ENCODE measurements around the gene ZBTB7C.

ZBTB7C gene

DNA sequence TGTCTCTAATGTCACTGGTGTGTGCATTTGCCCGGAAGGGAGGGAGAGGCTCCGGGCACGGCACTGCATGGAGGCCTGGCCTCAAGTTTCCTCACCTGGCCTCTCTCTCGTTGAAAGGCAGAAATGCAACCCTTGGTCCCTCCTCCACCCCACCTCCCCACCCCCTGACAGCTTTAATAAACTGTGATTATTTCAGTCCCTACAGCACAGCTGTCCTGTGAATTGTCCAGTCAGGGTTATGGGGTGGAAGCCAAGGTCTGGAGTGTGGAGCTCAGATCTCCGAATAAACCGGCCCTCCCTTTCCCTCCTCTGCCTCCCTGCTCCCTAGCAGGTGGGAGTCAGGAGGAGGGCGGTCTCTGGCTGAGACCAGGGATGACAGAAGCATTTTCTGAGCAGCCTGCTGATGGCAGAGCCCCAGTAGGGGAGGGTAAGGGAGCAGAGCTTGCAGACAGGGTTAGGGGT is 279.5 kb downstream of the ZBTB7C start:
- TF ChIP-seq, protein P1, sequence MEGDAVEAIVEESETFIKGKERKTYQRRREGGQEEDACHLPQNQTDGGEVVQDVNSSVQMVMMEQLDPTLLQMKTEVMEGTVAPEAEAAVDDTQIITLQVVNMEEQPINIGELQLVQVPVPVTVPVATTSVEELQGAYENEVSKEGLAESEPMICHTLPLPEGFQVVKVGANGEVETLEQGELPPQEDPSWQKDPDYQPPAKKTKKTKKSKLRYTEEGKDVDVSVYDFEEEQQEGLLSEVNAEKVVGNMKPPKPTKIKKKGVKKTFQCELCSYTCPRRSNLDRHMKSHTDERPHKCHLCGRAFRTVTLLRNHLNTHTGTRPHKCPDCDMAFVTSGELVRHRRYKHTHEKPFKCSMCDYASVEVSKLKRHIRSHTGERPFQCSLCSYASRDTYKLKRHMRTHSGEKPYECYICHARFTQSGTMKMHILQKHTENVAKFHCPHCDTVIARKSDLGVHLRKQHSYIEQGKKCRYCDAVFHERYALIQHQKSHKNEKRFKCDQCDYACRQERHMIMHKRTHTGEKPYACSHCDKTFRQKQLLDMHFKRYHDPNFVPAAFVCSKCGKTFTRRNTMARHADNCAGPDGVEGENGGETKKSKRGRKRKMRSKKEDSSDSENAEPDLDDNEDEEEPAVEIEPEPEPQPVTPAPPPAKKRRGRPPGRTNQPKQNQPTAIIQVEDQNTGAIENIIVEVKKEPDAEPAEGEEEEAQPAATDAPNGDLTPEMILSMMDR (IDR thresholded peaks at IDR 0.05; ENCODE audit: low read depth, low read length, missing control alignments) = no peak
- no peak overlapping the region for H3K4me3 ChIP-seq (replicated peaks; ENCODE audit: low read depth, low read length)
- DNase-seq (ENCODE audit: extremely low read depth, low read depth) = no peak

DNA sequence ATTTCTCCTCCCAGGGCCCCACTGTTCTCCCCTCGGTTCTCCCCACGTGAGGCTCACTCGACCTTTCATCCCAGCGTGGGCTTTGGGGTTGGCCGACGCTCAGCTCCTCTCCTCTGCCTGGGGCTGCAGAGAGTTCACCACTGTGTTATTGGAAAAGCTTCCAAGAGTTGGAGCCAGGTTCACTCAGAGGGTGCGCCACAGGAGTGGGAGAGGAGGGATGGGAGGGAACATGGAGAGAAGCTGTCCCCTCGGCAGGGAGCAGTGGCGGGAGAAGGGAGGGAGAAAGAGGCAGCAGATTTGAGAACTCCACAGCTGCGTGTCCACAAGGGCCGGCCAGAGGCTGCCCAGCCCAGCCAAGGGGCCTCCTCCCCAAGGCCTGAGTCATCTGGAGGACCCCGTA is 281.6 kb downstream of the ZBTB7C start:
- no peak overlapping the region for H3K4me3 ChIP-seq (replicated peaks; ENCODE audit: low read depth, low read length)
- TF ChIP-seq, protein P1 (IDR thresholded peaks at IDR 0.05; ENCODE audit: low read depth, low read length, missing control alignments) = no peak
- no peak for DNase-seq (ENCODE audit: extremely low read depth, low read depth)

DNA sequence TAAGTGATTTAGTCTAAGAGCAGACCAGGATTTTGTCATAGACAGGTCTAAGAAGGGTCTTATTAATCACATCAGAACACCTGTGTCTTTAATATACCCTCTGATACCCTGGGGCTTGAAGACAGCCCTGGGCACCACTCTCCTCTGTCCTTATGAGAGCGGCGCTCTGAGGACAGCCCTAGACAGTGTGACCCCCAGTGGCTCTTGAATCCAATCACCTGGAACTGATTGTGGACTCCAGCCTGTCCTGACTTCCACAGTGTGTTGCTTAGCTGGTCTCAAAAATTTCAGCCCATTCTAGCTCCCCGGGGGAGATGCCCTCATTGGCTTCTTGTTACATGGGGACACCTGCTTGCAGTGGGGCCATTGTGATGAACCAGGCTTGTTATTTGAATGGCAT is 282.9 kb downstream of the ZBTB7C start:
- H3K4me3 ChIP-seq (replicated peaks; ENCODE audit: low read depth, low read length) = no peak overlapping the region
- TF ChIP-seq, protein P1 (IDR thresholded peaks at IDR 0.05; ENCODE audit: low read depth, low read length, missing control alignments) = no peak
- no peak for DNase-seq (ENCODE audit: extremely low read depth, low read depth)

DNA sequence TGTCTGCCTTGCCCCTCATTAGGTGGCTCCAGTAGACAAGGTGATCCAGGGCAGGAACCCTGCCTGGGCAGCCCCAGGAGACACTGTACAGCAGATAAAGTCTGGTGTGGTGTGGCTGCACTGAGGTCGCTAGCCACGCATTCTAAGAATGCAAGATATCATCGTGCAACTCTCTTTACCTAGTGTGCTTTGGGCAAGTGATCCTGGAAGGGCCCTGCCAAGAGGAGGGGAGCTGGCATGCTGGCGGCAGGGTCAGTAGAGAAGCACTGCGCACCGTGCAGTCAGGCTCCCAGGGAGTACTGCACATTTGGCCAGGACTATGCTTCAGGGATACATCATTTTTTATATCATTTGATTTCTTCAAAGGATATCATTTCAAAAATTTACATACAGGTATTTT is 283.5 kb downstream of the ZBTB7C start:
- TF ChIP-seq, protein P1 (IDR thresholded peaks at IDR 0.05; ENCODE audit: low read depth, low read length, missing control alignments) = no peak
- DNase-seq (ENCODE audit: extremely low read depth, low read depth) = no peak
- no peak overlapping the region for H3K4me3 ChIP-seq (replicated peaks; ENCODE audit: low read depth, low read length)

DNA sequence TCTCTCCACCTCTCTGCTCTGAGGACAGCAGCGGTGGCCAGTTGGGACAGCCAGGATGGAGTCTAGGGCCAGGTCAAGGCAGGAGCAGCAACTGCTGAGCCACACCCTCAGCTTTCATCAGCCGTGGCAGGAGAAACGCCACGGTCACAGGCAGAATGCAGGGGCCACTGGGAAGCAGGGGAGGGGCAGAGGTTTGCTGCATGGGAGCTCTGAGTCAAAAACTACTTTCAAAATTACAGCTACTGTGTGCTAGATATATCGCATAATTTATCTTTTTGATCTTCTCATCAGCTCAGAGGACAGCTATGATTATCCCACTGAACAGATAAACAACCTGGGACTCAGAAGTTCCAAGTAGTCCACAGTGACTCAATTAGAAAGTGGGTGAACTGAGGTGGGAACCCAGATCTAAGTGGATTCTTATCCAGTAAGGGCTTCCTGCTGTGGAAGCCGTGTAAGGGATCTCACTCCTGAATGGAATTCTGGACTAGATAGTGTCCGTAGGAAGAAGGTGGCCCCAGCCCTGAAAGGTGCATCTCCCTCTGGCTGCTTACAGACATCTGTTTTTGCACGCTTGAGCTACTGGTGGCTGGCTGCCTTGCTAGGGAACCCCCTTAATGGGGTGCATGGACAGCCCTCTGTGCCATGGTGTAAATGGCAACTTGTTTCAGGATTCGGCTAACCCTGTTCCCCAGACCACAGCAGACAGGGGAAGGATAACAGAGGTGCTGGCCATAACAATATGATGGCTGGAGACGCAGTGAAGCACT is 284.1 kb downstream of the ZBTB7C start:
- no peak overlapping the region for H3K4me3 ChIP-seq (replicated peaks; ENCODE audit: low read depth, low read length)
- TF ChIP-seq, protein P1 (IDR thresholded peaks at IDR 0.05; ENCODE audit: low read depth, low read length, missing control alignments) = no peak
- DNase-seq (ENCODE audit: extremely low read depth, low read depth) = no peak

DNA sequence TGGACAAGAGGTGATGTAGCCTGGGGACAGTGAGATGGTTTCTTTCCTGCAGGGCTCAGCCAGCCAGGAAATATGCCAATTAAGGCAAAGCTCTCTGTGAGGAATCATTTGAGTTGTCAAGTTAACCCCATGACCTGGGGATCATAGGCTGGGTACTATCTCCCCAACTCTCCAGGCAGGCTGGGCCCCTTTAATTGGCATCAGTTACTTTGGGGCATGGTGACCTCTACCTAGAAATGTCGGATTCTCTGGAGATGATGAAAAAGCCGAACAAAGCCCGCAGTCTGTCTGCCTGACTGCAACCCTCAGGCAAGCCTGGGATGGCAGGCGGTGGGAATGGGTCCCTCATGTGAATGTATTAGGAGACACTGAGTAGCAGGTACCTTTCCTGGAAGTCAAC is 285.2 kb downstream of the ZBTB7C start:
- DNase-seq (ENCODE audit: extremely low read depth, low read depth) = no peak
- TF ChIP-seq, protein P1 (IDR thresholded peaks at IDR 0.05; ENCODE audit: low read depth, low read length, missing control alignments) = no peak
- no peak overlapping the region for H3K4me3 ChIP-seq (replicated peaks; ENCODE audit: low read depth, low read length)

Measured in HFF-Myc (cell line).